Endothelial cell of umbilical vein (primary cell): Measurements from ENCODE around the gene CYB5D1. TPM values are rescaled to one million over a fixed set of nuclear protein-coding genes. Genes with fewer than 3 reads are reported as not detected.
A peak's percentile ranks its signal among the peaks of the same experiment; 100 is the strongest.

Experiments used
- BruUV-seq: library from RNA; stranded (reverse); fragments of 400-500 nt; replicated peaks from 2 replicates; lab custom pipeline; 2021; lab: Mats Ljungman, UMichigan
- CTCF ChIA-PET: fragments of 300-600, 350-600 bp; sonication (Branson Sonifier 250); formaldehyde crosslinking; loops from one replicate; lab custom pipeline; 2021; ENCODE audit warnings: antibody characterized with exemption, inconsistent platforms; lab: Charles Lee
- POLR2A ChIA-PET: fragments of 300-600, 350-600 bp; sonication (Branson Sonifier 250); formaldehyde crosslinking; loops from one replicate; lab custom pipeline; 2021; ENCODE audit warnings: antibody characterized with exemption, inconsistent platforms; lab: Charles Lee
- DNase-seq: peaks from one replicate; pipeline ENCODE4 v3.0.0-alpha.2; 2011; ENCODE audit warnings: low read depth, low spot score
- FAIRE-seq: peaks from 2 replicates; lab custom pipeline; 2011; peaks lifted over from hg19 to GRCh38; lab: Jason Lieb, UNC
- H2AFZ ChIP-seq: 2 replicates; pipeline ENCODE4 v1.6.0; 2012; ENCODE audit warnings: low read depth, low read length, control low read depth, inconsistent platforms
- H3K27ac ChIP-seq: 2 replicates; pipeline ENCODE4 v1.5.1; 2011; ENCODE audit warnings: low read depth, mild to moderate bottlenecking, control low read depth, low read length, moderate library complexity; ENCODE audit not compliant: insufficient read depth
- H3K27me3 ChIP-seq, 2 experiments: 2 replicates each; pipeline versions ENCODE4 v1.6.0 to v1.6.1; 2011; ENCODE audit warnings: low read length in 2 of 2, mixed read lengths in 1 of 2; ENCODE audit not compliant: control insufficient read depth in 2 of 2, insufficient read depth in 2 of 2
- H3K36me3 ChIP-seq, 2 experiments: 2 replicates in 1 of 2; 3 replicates in 1 of 2; pipeline ENCODE4 v1.5.1; 2011; ENCODE audit warnings: low read length in 2 of 2, mild to moderate bottlenecking in 1 of 2, moderate library complexity in 1 of 2; ENCODE audit not compliant: control insufficient read depth in 2 of 2, insufficient read depth in 2 of 2; ENCODE audit errors: extremely low read depth in 1 of 2
- H3K4me1 ChIP-seq: 3 replicates; pipeline ENCODE4 v1.5.1; 2011; ENCODE audit warnings: mild to moderate bottlenecking, low read length; ENCODE audit not compliant: control insufficient read depth, insufficient read depth; ENCODE audit errors: extremely low read depth
- H3K4me2 ChIP-seq: 2 replicates; pipeline ENCODE4 v1.6.1; 2011; ENCODE audit warnings: low read length, control low read depth, mixed read lengths; ENCODE audit not compliant: insufficient read depth
- H3K4me3 ChIP-seq, 3 experiments: fragments of 200-600 bp in 1 of 3; sonication (generic), shearing (Covaris generic) in 1 of 3; replicated peaks in 1 of 3; 2 replicates each; pipeline ENCODE4 v1.5.1; 2011 to 2016; ENCODE audit warnings: control low read depth in 3 of 3, low read length in 3 of 3, mild to moderate bottlenecking in 2 of 3, inconsistent platforms in 1 of 3, low read depth in 1 of 3, moderate library complexity in 1 of 3; ENCODE audit not compliant: insufficient read depth in 1 of 3
- H3K79me2 ChIP-seq: 2 replicates; pipeline ENCODE4 v1.6.0; 2012; ENCODE audit warnings: low read length, inconsistent platforms; ENCODE audit not compliant: control insufficient read depth, insufficient read depth
- H3K9ac ChIP-seq: replicated peaks from 2 replicates; pipeline ENCODE3; 2011; ENCODE audit warnings: low read length, control low read depth; ENCODE audit not compliant: insufficient read depth; ENCODE audit errors: extremely low read depth
- H3K9me1 ChIP-seq: replicated peaks from 3 replicates; pipeline ENCODE4 v1.6.0; 2011; ENCODE audit warnings: mild to moderate bottlenecking, low read length; ENCODE audit not compliant: control insufficient read depth, insufficient read depth; ENCODE audit errors: extremely low read depth
- H3K9me3 ChIP-seq: replicated peaks from 2 replicates; pipeline ENCODE4 v1.5.1; 2012; ENCODE audit warnings: low read length, inconsistent platforms; ENCODE audit not compliant: control insufficient read depth, insufficient read depth
- H4K20me1 ChIP-seq: replicated peaks from 2 replicates; pipeline ENCODE3; 2011; ENCODE audit warnings: mild to moderate bottlenecking, low read length; ENCODE audit not compliant: control insufficient read depth, insufficient read depth; ENCODE audit errors: extremely low read depth
- CTCF ChIP-seq, 2 donors: IDR thresholded peaks; 1 replicate in 1 of 2; 2 replicates in 1 of 2; pipeline ENCODE4 v1.5.1; 2011; ENCODE audit warnings: low read length in 2 of 2, mild to moderate bottlenecking in 2 of 2, moderate library complexity in 2 of 2, control low read depth in 1 of 2, inconsistent platforms in 1 of 2, low read depth in 1 of 2; ENCODE audit not compliant: insufficient read depth in 1 of 2; ENCODE audit errors: extremely low read depth in 1 of 2
- EZH2 ChIP-seq: IDR thresholded peaks from 2 replicates; pipeline ENCODE4 v1.6.1; 2012; ENCODE audit warnings: borderline replicate concordance, low read depth, mild to moderate bottlenecking, moderate library complexity, low read length, inconsistent platforms; ENCODE audit not compliant: severe bottlenecking
- FOS ChIP-seq: IDR thresholded peaks from 2 replicates; pipeline ENCODE4 v1.6.1; 2011; ENCODE audit warnings: mild to moderate bottlenecking, low read length, moderate library complexity, borderline replicate concordance; ENCODE audit not compliant: insufficient read depth
- GATA2 ChIP-seq: IDR thresholded peaks from 2 replicates; pipeline ENCODE4 v1.7.0; 2011; ENCODE audit warnings: low read depth, mild to moderate bottlenecking, moderate library complexity, mixed read lengths, low read length; ENCODE audit not compliant: insufficient read length, insufficient read depth
- JUN ChIP-seq: IDR thresholded peaks from 2 replicates; pipeline ENCODE4 v1.6.1; 2011; ENCODE audit warnings: borderline replicate concordance, low read depth; ENCODE audit not compliant: insufficient read length, insufficient read depth
- POLR2AphosphoS5 ChIP-seq: IDR thresholded peaks from 2 replicates; pipeline ENCODE4 v1.6.1; 2012; ENCODE audit warnings: low read depth, mild to moderate bottlenecking, control low read depth, low read length, moderate library complexity; ENCODE audit not compliant: insufficient read depth
- dilution Hi-C: fragments of 300-500 bp; cut with MboI; formaldehyde crosslinking; loops from one replicate; pipeline ENCODE4 v1.15.0; 2019; ENCODE audit warnings: low sequenced_read_pairs; ENCODE audit not compliant: extremely low pct_ligation_motif_present
- intact Hi-C: fragments of 100-400 bp; cut with micrococcal nuclease; formaldehyde crosslinking; loops from one replicate; pipeline ENCODE4 v1.10.0; 2022
- polyA plus RNA-seq, 4 experiments: library from polyadenylated mRNA; depleted of rRNA in 3 of 4; stranded (reverse) in 3 of 4; unstranded in 1 of 4; fragments of >200 nt; gene quantifications; 2 replicates each; pipeline versions ENCODE4 v1.2.1 to v1.2.3, GENCODE V29; 2011 to 2012; ENCODE audit warnings: missing spikeins in 1 of 4
- total RNA-seq: library from RNA; stranded (reverse); gene quantifications from 2 replicates; pipeline ENCODE4 v1.2.3, GENCODE V29; 2021

The CYB5D1 gene
- total and polyA plus RNA-seq, 2 donors (not counting 3 experiments of a cell fraction or from before 2014, with no cell fraction given) = 9.4 to 18.1 TPM

GRCh38 chr17:7837408-7838088 lies 20.3 kb upstream of the CYB5D1 start:
- Histone ChIP-seq H3K4me1 (peaks cover 40% of the 10 kb centered on the region), H3K9ac (no peak overlapping the region), H3K36me3 (peaks cover 0 to 2% of the 10 kb centered on the region in 2 experiments), H4K20me1 (no peaks in the 10 kb centered on the region), H3K9me3 (no peaks in the 10 kb centered on the region), H3K79me2 (no peaks in the 10 kb centered on the region), H3K27me3 (no peaks in the 10 kb centered on the region), H2AFZ (peak overlapping the region; percentile 1), H3K27ac (peak overlapping the region; percentile 87), H3K4me3 (no peak overlapping the region), H3K9me1 (no peaks in the 10 kb centered on the region), H3K4me2 (peak overlapping the region; percentile 66)
- BruUV-seq = no TSS peak
- no peak for TF ChIP-seq CTCF (IDR thresholded peaks at IDR 0.05; ENCODE audit: extremely low read depth in 1 of 2, insufficient read depth in 1 of 2, low read depth in 1 of 2, low read length in 2 of 2)
- TF ChIP-seq EZH2 = no peak
- no peak for TF ChIP-seq POLR2AphosphoS5
- no peak for TF ChIP-seq JUN
- TF ChIP-seq FOS = no peak
- TF ChIP-seq GATA2 = no peak
- no peak for DNase-seq
- FAIRE-seq = no peak
- ChIA-PET CTCF (interaction anchor here (0.7 to 1.4 kb wide), 3 partner anchors 12 to 94 kb away, joined by 3 to 5 read pairs (median 4); no protein-coding TSS in a partner anchor), POLR2A (interaction anchor here (0.8 kb wide), 1 partner anchor 18 kb away, joined by 3 read pairs; no protein-coding TSS in a partner anchor)
- dilution Hi-C loops (no loop called here), intact Hi-C loops (loop anchor here (5.0 kb wide), 1 partner anchor 265 kb away; no protein-coding TSS in a partner anchor)
